Fibroblast of pulmonary artery (primary cell): ENCODE results near the gene CARD18.
"Not testable (repeated sequence)": the region's sequence is repeated elsewhere in the genome, so short reads cannot be mapped to it uniquely, and the experiment has no call there.

ENCODE experiments used
- DNase-seq: peaks from one replicate; pipeline ENCODE4 v3.0.0-alpha.2; 2010; ENCODE audit warnings: low read depth
- H3K4me3 ChIP-seq: replicated peaks from 2 replicates; pipeline ENCODE4 v1.5.1; 2011; ENCODE audit warnings: low read depth, mild to moderate bottlenecking, control low read depth, low read length, moderate library complexity
- TF ChIP-seq, protein P1 (sequence below): IDR thresholded peaks from 2 replicates; pipeline ENCODE4 v1.5.1; 2011; ENCODE audit warnings: mild to moderate bottlenecking, control low read depth, low read length, inconsistent platforms; ENCODE audit errors: missing control alignments

The CARD18 gene

DNA sequence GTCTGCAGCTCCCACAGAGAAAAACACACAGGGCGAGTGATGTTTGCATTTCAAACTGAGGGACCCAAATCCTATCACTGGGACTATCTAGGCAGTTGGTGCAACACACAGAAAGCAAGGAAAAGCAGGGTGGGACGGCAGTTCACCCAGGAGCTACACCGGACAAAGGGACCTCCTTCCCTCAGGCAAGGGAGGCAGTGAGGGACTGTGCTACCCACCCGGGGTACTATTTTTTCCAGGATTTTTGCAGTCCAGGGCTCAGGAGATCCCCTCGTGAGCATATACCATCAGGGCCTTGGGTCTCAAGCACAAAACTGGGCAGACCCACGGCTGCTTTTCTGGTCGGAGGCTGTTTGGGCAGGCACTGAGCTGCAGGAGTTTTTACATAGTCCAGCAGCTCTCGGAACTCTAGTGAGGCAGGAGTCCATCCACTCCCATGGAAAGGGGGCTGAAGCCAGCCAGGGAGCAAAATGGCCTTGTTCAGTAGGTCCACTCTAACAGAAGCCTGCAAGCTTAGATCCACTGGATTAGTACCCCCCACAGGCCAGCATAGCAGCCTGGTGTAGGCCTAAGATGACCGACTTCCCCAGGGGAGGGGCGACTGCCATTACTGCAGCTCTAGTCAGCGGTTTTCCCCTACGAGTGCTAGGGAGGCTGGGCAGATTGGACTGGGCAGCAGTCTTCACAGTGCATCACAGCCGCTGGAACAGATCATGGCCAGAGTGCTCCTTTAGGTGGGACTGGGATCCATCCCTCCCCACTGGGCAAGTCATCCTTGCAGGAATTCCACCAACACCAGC is 28.2 kb downstream of the CARD18 start:
- TF ChIP-seq, protein P1, sequence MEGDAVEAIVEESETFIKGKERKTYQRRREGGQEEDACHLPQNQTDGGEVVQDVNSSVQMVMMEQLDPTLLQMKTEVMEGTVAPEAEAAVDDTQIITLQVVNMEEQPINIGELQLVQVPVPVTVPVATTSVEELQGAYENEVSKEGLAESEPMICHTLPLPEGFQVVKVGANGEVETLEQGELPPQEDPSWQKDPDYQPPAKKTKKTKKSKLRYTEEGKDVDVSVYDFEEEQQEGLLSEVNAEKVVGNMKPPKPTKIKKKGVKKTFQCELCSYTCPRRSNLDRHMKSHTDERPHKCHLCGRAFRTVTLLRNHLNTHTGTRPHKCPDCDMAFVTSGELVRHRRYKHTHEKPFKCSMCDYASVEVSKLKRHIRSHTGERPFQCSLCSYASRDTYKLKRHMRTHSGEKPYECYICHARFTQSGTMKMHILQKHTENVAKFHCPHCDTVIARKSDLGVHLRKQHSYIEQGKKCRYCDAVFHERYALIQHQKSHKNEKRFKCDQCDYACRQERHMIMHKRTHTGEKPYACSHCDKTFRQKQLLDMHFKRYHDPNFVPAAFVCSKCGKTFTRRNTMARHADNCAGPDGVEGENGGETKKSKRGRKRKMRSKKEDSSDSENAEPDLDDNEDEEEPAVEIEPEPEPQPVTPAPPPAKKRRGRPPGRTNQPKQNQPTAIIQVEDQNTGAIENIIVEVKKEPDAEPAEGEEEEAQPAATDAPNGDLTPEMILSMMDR = no peak
- no peak overlapping the region for H3K4me3 ChIP-seq
- no peak for DNase-seq

DNA sequence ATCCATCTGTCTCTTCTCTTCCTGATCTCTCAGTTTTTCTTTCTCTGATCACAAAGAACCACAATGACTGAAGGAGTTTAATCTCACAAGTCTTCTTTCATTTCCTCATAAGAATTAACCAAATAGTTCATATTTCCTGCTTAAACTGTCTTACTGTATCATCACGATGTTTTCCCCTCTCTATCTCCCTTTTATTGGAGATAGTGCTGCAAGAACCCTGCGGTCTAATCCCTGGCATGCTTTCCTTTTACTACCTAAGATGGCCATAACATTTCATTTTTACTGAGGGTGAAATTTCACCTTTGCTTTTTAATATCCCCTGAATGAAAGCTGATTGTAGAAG is 28.9 kb downstream of the CARD18 start:
- no peak overlapping the region for H3K4me3 ChIP-seq
- peak; percentile 35 for DNase-seq
- TF ChIP-seq, protein P1 = no peak

DNA sequence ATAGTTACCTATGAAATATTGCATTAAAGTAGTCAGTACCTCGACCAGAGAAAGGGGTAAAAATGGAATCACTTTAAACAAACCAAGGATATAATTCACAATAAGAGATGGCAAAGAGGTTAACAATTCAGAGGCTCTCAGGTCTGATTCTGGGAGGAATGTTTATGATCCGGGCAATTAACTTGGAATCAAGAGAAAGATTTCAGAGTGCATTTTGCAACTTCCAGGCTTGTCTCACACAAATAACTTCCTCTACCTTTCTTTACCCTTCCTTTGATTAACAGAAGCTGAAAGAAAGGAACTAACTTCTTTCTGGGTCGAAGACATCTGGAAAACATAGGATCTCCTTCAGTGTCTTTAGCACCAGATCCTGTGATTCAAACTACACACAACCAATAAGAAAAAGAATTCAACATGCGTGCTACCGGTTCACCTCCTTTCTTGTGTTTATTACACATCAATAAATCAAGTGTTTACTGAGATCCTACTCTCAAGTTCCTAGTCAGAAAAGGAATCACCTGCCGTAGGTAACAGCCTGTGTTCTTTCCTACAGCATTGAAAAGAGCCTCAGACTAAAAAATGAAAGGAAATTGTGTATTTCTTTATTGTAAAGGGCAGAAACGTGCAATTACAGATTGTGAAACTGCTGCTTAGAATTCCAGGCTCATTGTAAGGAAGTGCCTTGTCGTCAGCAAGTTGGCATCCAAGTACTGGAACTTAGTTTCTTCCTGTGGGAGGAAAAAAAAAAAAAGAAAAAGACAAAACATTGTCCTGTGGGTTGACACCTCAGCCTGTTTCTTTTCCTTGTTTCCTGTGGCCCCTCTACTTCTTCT is 29.5 kb downstream of the CARD18 start:
- DNase-seq = peak; percentile 83
- TF ChIP-seq, protein P1 = no peak
- no peak overlapping the region for H3K4me3 ChIP-seq

DNA sequence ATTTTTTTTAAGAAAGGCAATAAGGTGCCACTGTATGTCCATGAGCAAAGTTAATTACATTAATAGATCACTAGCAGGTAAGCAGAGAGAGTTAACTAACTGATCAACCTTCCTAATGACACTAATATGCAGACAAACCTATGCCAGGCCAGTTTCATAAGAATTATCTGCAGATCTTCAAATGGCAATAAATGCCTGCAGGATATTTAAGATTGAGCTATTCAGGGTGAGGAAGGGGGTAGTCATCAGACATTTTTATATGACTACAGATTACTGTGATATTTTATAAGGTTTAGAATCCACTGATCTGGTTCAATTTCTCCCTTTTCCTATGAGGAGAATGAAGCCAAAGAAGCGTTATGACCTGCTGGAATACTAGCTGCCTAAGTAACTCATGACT is 30.2 kb downstream of the CARD18 start:
- TF ChIP-seq, protein P1 = no peak
- no peak for DNase-seq
- H3K4me3 ChIP-seq = no peak overlapping the region

DNA sequence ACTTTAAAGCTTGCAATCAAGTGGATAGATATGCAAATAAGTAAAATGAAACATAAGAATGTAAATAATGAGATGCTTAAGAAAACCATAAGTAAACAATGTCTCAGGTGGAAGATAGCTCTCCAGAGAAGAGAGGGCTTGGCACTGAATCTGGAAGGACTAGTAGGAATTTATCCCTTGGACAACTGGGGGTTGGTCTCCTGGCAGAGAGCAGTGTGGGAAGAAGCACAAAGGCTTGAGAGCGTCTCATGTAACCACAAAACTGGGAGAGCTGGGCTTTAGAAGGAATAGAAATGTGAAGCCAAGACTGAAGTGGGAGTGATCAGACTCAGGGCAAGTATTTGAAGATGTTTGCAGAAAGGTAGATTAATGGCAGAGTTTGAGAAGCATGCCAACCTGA is 31.3 kb downstream of the CARD18 start:
- no peak overlapping the region for H3K4me3 ChIP-seq
- DNase-seq = no peak
- TF ChIP-seq, protein P1 = no peak

DNA sequence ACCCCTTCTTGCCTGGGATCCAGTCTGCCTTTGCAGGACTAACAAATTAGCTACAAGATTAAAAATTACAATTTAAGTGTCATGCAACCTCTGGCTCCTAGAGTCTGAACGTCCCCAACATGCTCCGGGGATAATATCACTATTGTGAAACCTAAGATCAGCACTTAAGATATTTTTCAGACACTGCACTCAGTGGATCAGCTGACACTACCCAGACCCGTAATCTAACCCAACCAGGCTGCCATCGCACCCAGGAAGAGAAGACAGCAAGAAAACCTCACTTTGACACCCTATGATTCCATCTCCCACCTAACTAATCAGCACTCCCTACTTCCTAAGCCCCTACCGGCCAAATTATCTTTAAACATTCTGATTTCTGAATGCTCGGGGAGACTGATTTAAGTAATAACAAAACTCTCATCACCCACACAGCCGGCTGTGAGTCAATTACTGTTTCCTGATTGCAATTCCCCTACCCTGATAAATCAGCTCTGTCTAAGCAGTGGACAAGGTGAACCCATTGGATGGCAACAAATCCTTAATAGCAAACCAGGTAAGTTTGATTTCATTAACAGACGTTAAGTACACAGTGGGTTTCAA is 32.2 kb downstream of the CARD18 start:
- not testable (repeated sequence) for DNase-seq, H3K4me3 ChIP-seq

DNA sequence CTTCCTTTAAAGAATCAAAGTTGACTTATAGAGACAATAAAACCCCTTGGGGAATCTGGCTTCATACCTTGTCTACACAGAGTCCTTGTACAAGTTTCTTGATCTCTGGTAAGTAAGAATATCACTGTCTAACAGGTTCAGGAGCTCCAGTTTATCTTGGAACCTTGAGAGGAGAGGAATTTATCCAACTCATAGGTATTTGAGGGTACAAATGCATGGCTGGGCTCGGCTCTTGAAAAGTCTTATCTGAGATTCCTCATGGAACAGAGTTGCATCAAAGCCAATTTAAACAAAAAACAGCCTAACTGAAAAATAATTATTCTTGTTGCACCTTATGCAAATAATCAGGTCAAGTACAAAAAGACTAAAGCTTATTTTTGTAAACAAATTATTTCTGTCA is 33.4 kb downstream of the CARD18 start:
- no peak overlapping the region for H3K4me3 ChIP-seq
- no peak for DNase-seq
- TF ChIP-seq, protein P1 = no peak
